ENCODE measurements around the gene PPIP5K1. TPM values are rescaled to one million over a fixed set of nuclear protein-coding genes. Genes with fewer than 3 reads are reported as not detected.
A peak's percentile ranks its signal among the peaks of the same experiment; 100 is the strongest.

PPIP5K1 gene
- total and polyA plus RNA-seq, 9 of the 15 experiments (the other 6 are each of a cell fraction or from before 2014, with no cell fraction given), result 2.5 to 74.6 (median 35.1) TPM

DNA sequence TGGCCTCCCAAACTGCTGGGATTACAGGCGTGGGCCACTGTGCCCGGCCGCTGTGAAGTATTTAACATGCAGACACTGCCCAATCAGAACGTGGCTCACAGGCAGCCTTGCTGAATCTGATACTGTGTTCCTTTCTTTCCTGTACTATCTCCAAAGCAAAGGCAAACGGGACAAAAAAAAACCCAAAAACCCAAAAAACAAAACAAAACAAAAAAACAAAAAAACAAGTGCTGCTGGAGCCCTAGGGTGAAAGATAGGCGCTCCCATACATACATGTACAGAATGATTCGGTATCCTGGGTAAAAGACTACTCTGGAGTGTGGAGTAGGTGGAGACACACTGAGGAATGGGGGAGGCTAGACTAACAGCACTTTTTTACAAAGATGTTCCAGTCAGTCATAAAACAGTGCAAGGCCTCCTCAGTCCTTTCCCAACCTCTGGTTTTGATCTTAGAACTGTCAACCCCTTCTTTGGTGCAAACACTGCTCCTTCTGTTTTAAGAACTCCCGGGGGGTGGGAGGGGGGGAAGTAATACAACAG lies 80.3 kb downstream of the PPIP5K1 start (continued):
- no peak for TF ChIP-seq TRIM28 (IDR thresholded peaks at IDR 0.05)
- no peak for TF ChIP-seq SNRNP70 (optimal IDR thresholded peaks at IDR 0.05; ENCODE audit: low read depth, low read length)
- TF ChIP-seq ZNF134 (CRISPR knock-in tag; conservative IDR thresholded peaks at IDR 0.05), result no peak
- TF ChIP-seq ZNF354B (CRISPR knock-in tag; IDR thresholded peaks at IDR 0.05), result no peak
- TF ChIP-seq ZNF75A (CRISPR knock-in tag; IDR thresholded peaks at IDR 0.05), result no peak
- TF ChIP-seq ZNF23 (CRISPR knock-in tag; IDR thresholded peaks at IDR 0.05), result no peak
- TF ChIP-seq POLR2A (conservative IDR thresholded peaks at IDR 0.05), result no peak
- no peak for TF ChIP-seq TAF15 (IDR thresholded peaks at IDR 0.05; ENCODE audit: low read depth, low read length)
- no peak for TF ChIP-seq ZNF143 (CRISPR knock-in tag; IDR thresholded peaks at IDR 0.05)
- no peak for TF ChIP-seq TEAD2 (tag; IDR thresholded peaks at IDR 0.05)
- TF ChIP-seq, protein P1, sequence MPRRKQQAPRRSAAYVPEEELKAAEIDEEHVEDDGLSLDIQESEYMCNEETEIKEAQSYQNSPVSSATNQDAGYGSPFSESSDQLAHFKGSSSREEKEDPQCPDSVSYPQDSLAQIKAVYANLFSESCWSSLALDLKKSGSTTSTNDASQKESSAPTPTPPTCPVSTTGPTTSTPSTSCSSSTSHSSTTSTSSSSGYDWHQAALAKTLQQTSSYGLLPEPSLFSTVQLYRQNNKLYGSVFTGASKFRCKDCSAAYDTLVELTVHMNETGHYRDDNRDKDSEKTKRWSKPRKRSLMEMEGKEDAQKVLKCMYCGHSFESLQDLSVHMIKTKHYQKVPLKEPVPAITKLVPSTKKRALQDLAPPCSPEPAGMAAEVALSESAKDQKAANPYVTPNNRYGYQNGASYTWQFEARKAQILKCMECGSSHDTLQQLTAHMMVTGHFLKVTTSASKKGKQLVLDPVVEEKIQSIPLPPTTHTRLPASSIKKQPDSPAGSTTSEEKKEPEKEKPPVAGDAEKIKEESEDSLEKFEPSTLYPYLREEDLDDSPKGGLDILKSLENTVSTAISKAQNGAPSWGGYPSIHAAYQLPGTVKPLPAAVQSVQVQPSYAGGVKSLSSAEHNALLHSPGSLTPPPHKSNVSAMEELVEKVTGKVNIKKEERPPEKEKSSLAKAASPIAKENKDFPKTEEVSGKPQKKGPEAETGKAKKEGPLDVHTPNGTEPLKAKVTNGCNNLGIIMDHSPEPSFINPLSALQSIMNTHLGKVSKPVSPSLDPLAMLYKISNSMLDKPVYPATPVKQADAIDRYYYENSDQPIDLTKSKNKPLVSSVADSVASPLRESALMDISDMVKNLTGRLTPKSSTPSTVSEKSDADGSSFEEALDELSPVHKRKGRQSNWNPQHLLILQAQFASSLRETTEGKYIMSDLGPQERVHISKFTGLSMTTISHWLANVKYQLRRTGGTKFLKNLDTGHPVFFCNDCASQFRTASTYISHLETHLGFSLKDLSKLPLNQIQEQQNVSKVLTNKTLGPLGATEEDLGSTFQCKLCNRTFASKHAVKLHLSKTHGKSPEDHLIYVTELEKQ (CRISPR knock-in tag; IDR thresholded peaks at IDR 0.05), result no peak
- TF ChIP-seq NFYB (IDR thresholded peaks at IDR 0.05; ENCODE audit: extremely low read depth, insufficient read length), result no peak
- no peak for TF ChIP-seq NEUROD1 (IDR thresholded peaks at IDR 0.05; ENCODE audit: borderline replicate concordance, low read depth, low read length, partially characterized antibody)
- TF ChIP-seq, protein P2, sequence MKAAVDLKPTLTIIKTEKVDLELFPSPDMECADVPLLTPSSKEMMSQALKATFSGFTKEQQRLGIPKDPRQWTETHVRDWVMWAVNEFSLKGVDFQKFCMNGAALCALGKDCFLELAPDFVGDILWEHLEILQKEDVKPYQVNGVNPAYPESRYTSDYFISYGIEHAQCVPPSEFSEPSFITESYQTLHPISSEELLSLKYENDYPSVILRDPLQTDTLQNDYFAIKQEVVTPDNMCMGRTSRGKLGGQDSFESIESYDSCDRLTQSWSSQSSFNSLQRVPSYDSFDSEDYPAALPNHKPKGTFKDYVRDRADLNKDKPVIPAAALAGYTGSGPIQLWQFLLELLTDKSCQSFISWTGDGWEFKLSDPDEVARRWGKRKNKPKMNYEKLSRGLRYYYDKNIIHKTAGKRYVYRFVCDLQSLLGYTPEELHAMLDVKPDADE (conservative IDR thresholded peaks at IDR 0.05; ENCODE audit: control insufficient read depth, low read depth, low read length), result no peak
- no peak for TF ChIP-seq POLR2G (IDR thresholded peaks at IDR 0.05; ENCODE audit: low read depth, low read length)
- peak; percentile 34 to 44; a peak in 2 of 4 replicates for TF ChIP-seq ARNT (IDR thresholded peaks at IDR 0.05)
- no peak for TF ChIP-seq ZNF655 (CRISPR knock-in tag; IDR thresholded peaks at IDR 0.05)

Data from K562 (cell line).